B cell (primary cell): ENCODE data around the gene RABL2A. TPM values are rescaled to one million over a fixed set of nuclear protein-coding genes. Genes with fewer than 3 reads are reported as not detected.

Experiments
- ATAC-seq: fragments of 200-7000 bp; cut with Tn5 transposase; one replicate; pipeline ENCODE4 v1.10.0; 2021; ENCODE audit warnings: low read depth, mild to moderate bottlenecking, moderate number of reproducible peaks, moderate library complexity
- CTCF ChIA-PET: fragments of 350-600 bp; sonication (Branson Sonifier 250); formaldehyde crosslinking; loops from one replicate; lab custom pipeline; 2021; ENCODE audit warnings: antibody characterized with exemption, inconsistent platforms; lab: Charles Lee
- POLR2A ChIA-PET: fragments of 350-600 bp; sonication (Branson Sonifier 250); formaldehyde crosslinking; loops from one replicate; lab custom pipeline; 2021; ENCODE audit warnings: antibody characterized with exemption; lab: Charles Lee
- DNase-seq: peaks from one replicate; pipeline ENCODE4 v3.0.0; 2013
- H2AFZ ChIP-seq: 2 replicates; pipeline ENCODE4 v1.6.1; 2012; ENCODE audit warnings: mild to moderate bottlenecking, low read depth, low read length; ENCODE audit not compliant: insufficient read depth, poor library complexity, severe bottlenecking
- H3K27ac ChIP-seq, 2 donors: 1 replicate in 1 of 2; 2 replicates in 1 of 2; pipeline ENCODE4 v1.5.1; 2012 to 2013; ENCODE audit warnings: low read length in 2 of 2, mild to moderate bottlenecking in 2 of 2, moderate library complexity in 1 of 2
- H3K27me3 ChIP-seq, 4 experiments: fragments of 200-600 bp in 1 of 4; sonication (generic) in 1 of 4; replicated peaks in 1 of 4; 1 replicate in 2 of 4; 2 replicates in 2 of 4; pipeline versions ENCODE4 v1.6.1 to v1.7.0; 2013 to 2016; ENCODE audit warnings: low read length in 3 of 4, mild to moderate bottlenecking in 2 of 4, mixed read lengths in 1 of 4, moderate library complexity in 1 of 4; ENCODE audit not compliant: insufficient read depth in 4 of 4, control insufficient read depth in 3 of 4; ENCODE audit errors: control extremely low read depth in 1 of 4
- H3K36me3 ChIP-seq, 2 experiments: replicated peaks in 1 of 2; 1 replicate in 1 of 2; 2 replicates in 1 of 2; pipeline versions ENCODE4 v1.6.1 to v1.7.1; 2013; ENCODE audit warnings: low read length in 1 of 2; ENCODE audit not compliant: insufficient read depth in 2 of 2, control insufficient read depth in 1 of 2; ENCODE audit errors: control extremely low read depth in 1 of 2, extremely low read depth in 1 of 2
- H3K4me1 ChIP-seq, 2 donors: fragments of 200-600 bp in 1 of 2; sonication (generic) in 1 of 2; 1 replicate in 1 of 2; 2 replicates in 1 of 2; pipeline versions ENCODE4 v1.5.1 to v1.6.1; 2013 to 2017; ENCODE audit warnings: low read length in 2 of 2; ENCODE audit not compliant: control insufficient read depth in 2 of 2, insufficient read depth in 2 of 2
- H3K4me2 ChIP-seq: replicated peaks from 2 replicates; pipeline ENCODE3; 2012; ENCODE audit warnings: mild to moderate bottlenecking, low read depth, low read length; ENCODE audit not compliant: poor library complexity, severe bottlenecking
- H3K4me3 ChIP-seq, 5 experiments: fragments of 200-600 bp in 1 of 5; sonication (generic) in 1 of 5; 1 replicate in 3 of 5; 2 replicates in 2 of 5; pipeline versions ENCODE4 v1.5.1 to v1.7.0; 2011 to 2016; ENCODE audit warnings: low read length in 4 of 5, mild to moderate bottlenecking in 4 of 5, low read depth in 2 of 5, control low read depth in 1 of 5, moderate library complexity in 1 of 5; ENCODE audit not compliant: insufficient read depth in 1 of 5; ENCODE audit errors: control extremely low read depth in 1 of 5, extremely low read depth in 1 of 5
- H3K79me2 ChIP-seq: fragments of 200-600 bp; sonication (generic); one replicate; pipeline ENCODE4 v1.6.0; 2016; ENCODE audit warnings: low read length; ENCODE audit not compliant: control insufficient read depth, insufficient read depth
- H3K9ac ChIP-seq: fragments of 200-600 bp; sonication (generic); 2 replicates; pipeline ENCODE4 v1.6.1; 2017; ENCODE audit warnings: mild to moderate bottlenecking, low read length, moderate library complexity
- H3K9me3 ChIP-seq, 3 donors: one replicate each; pipeline versions ENCODE4 v1.6.1 to v1.7.1; 2013; ENCODE audit warnings: low read length in 2 of 3; ENCODE audit not compliant: control insufficient read depth in 2 of 3, insufficient read depth in 1 of 3; ENCODE audit errors: control extremely low read depth in 1 of 3
- H4K20me1 ChIP-seq: 2 replicates; pipeline ENCODE4 v1.6.0; 2012; ENCODE audit warnings: mild to moderate bottlenecking, low read length; ENCODE audit not compliant: insufficient read depth, control insufficient read depth, poor library complexity, severe bottlenecking
- H3K27ac Mint-ChIP-seq: one replicate; pipeline ENCODE4 v1.8.0; 2021; ENCODE audit warnings: mixed read lengths
- H3K27me3 Mint-ChIP-seq: one replicate; pipeline ENCODE4 v1.8.0; 2021; ENCODE audit warnings: mixed read lengths
- H3K4me1 Mint-ChIP-seq: one replicate; pipeline ENCODE4 v1.8.0; 2021; ENCODE audit warnings: mixed read lengths
- H3K4me3 Mint-ChIP-seq: one replicate; pipeline ENCODE4 v1.8.0; 2021; ENCODE audit warnings: mixed read lengths
- H3K9me3 Mint-ChIP-seq: one replicate; pipeline ENCODE4 v1.8.0; 2022; ENCODE audit warnings: mixed read lengths; ENCODE audit not compliant: insufficient read depth
- CTCF ChIP-seq: fragments of 200-600 bp; IDR thresholded peaks from one replicate; pipeline ENCODE4 v1.8.0; 2022; ENCODE audit warnings: antibody characterized with exemption, mild to moderate bottlenecking
- EZH2 ChIP-seq: IDR thresholded peaks from 2 replicates; pipeline ENCODE4 v1.6.1; 2012; ENCODE audit warnings: borderline replicate concordance, low read depth, mild to moderate bottlenecking, moderate library complexity, low read length; ENCODE audit not compliant: insufficient read depth, poor library complexity, severe bottlenecking
- WGBS: methylation state at CpG from one replicate; pipeline ENCODE4 v1.1.5; 2013; ENCODE audit warnings: missing lambda C conversion rate; ENCODE audit not compliant: insufficient coverage; 5-methylcytosine and 5-hydroxymethylcytosine counted together
- intact Hi-C: fragments of 100-400 bp; cut with micrococcal nuclease; formaldehyde crosslinking; loops from one replicate; pipeline ENCODE4 v1.10.0; 2022
- polyA plus RNA-seq: library from polyadenylated mRNA; depleted of rRNA; stranded (reverse); fragments of >200 nt; gene quantifications from 2 replicates; pipeline ENCODE4 v1.2.3, GENCODE V29; 2012
- total RNA-seq, 2 donors: library from RNA; stranded (reverse); fragments of 120-200 nt in 1 of 2; gene quantifications; 1 replicate in 1 of 2; 2 replicates in 1 of 2; pipeline versions ENCODE4 v1.2.3 to v1.2.4, GENCODE V29; 2013 to 2022

The RABL2A gene
- total and polyA plus RNA-seq, 2 donors (not counting 1 experiment from before 2014, with no cell fraction given), result 50.6 to 84.7 TPM

- TF ChIP-seq CTCF, result no peak
- no peak for TF ChIP-seq EZH2
- no peak overlapping the region for H3K27ac Mint-ChIP-seq
Observed at GRCh38 chr2:113672326-113672932, 45.4 kb downstream of the RABL2A start.

GRCh38 chr2:113675875-113676274 lies 48.8 kb downstream of the RABL2A start:
- Histone ChIP-seq H3K9me3 (no peaks in the 10 kb centered on the region), H3K79me2 (no peaks in the 10 kb centered on the region), H3K36me3 (no peaks in the 10 kb centered on the region), H3K9ac (no peak overlapping the region), H3K4me1 (no peaks in the 10 kb centered on the region), H4K20me1 (no peaks in the 10 kb centered on the region), H2AFZ (no peak overlapping the region), H3K4me3 (no peak overlapping the region), H3K27ac (no peak overlapping the region), H3K4me2 (no peak overlapping the region), H3K27me3 (no peaks in the 10 kb centered on the region)
- Mint-ChIP-seq H3K4me3 (no peak overlapping the region), H3K9me3 (no peaks in the 10 kb centered on the region), H3K27me3 (no peaks in the 10 kb centered on the region), H3K4me1 (no peaks in the 10 kb centered on the region), H3K27ac (no peak overlapping the region)
- intact Hi-C loops, result no loop called here
- no peak for TF ChIP-seq EZH2
- TF ChIP-seq CTCF, result no peak
- CTCF ChIA-PET, result no interaction called here
- DNase-seq (no peak), ATAC-seq (no peak)
- POLR2A ChIA-PET, result no interaction called here
- 75% methylated on average over 6 of the region's 9 CpGs for WGBS

More at GRCh38 chr2:113672326-113672932, 45.4 kb downstream of the RABL2A start:
- H3K79me2 ChIP-seq, result no peaks in the 10 kb centered on the region
- ChIA-PET POLR2A (no interaction called here), CTCF (no interaction called here)
- H3K4me3 ChIP-seq, result no peak overlapping the region
- no peaks in the 10 kb centered on the region for H3K9me3 Mint-ChIP-seq
- no peaks in the 10 kb centered on the region for H3K27me3 Mint-ChIP-seq
- H3K27ac ChIP-seq, result no peak overlapping the region
- no peak overlapping the region for H3K4me2 ChIP-seq
- H2AFZ ChIP-seq, result no peak overlapping the region
- no peak overlapping the region for H3K4me3 Mint-ChIP-seq
- H3K36me3 ChIP-seq, result no peaks in the 10 kb centered on the region
- H3K4me1 ChIP-seq, result no peaks in the 10 kb centered on the region
- DNase-seq, result no peak
- no peaks in the 10 kb centered on the region for H3K9me3 ChIP-seq
- H3K4me1 Mint-ChIP-seq, result no peaks in the 10 kb centered on the region
- H3K27me3 ChIP-seq, result no peaks in the 10 kb centered on the region
- H3K9ac ChIP-seq, result no peak overlapping the region
- intact Hi-C loops, result no loop called here
- no peaks in the 10 kb centered on the region for H4K20me1 ChIP-seq
- WGBS, result 65% methylated on average over 6 of the region's 7 CpGs
- no peak for ATAC-seq
